SU-DHL-6 (cell line): ENCODE results near the gene GHRH.

Source experiments
- CTCF ChIP-seq: fragments of 200-600 bp; sonication (generic); IDR thresholded peaks from one replicate; pipeline ENCODE4 v1.5.1; 2017; ENCODE audit warnings: antibody characterized with exemption, mild to moderate bottlenecking, low read length, moderate library complexity; ENCODE audit not compliant: insufficient read depth, poor library complexity, severe bottlenecking
- EZH2phosphoT487 ChIP-seq: fragments of 200-600 bp; sonication (generic), shearing (Covaris generic); conservative IDR thresholded peaks from 2 replicates; pipeline ENCODE4 v1.6.1; 2018; ENCODE audit warnings: mild to moderate bottlenecking, antibody characterized with exemption, low read length, moderate library complexity, mixed read lengths

- TF ChIP-seq CTCF (no peak), EZH2phosphoT487 (no peak)
These were observed 33.5 kb downstream of the GHRH start for GRCh38 chr20:37228082-37228481.
